ENCODE results near the gene RB1. TPM values are rescaled to one million over a fixed set of nuclear protein-coding genes. Genes with fewer than 3 reads are reported as not detected.

Gene RB1
- total RNA-seq, 1 experiment from 2014 or later = 36.7 TPM

DNA sequence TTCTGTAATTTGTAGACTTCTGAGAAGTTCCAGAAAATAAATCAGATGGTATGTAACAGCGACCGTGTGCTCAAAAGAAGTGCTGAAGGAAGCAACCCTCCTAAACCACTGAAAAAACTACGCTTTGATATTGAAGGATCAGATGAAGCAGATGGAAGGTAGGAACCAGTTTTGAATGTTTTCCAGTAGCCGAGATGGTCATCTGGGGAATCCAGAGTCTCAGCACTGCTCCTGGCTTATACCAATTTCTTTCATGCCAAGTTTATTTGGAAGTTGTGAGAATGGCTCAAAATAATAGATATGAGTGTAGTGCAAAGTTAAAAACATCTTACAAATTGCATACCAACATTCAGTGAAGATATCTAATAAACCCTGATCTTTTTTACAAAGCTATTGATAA lies 173.1 kb downstream of the RB1 start:
- no peak overlapping the region for H3K9ac ChIP-seq (ENCODE audit: low read length)
- no peaks in the 10 kb centered on the region for H3K4me1 ChIP-seq (ENCODE audit: control insufficient read depth in 1 of 2, insufficient read depth in 2 of 2, low read length in 2 of 2)
- ChIA-PET CTCF (no interaction called here), POLR2A (no interaction called here), RAD21 (ENCODE audit: low non-redundant PET in 1 of 2, low total read pairs in 2 of 2, uncharacterized antibody in 2 of 2, unreplicated experiment in 2 of 2) (no interaction called here)
- H3K4me2 ChIP-seq (ENCODE audit: low read length) = no peak overlapping the region
- intact Hi-C loops (cut with micrococcal nuclease) = no loop called here
- ATAC-seq = no peak
- H3K27ac ChIP-seq (ENCODE audit: low read depth, low read length) = no peak overlapping the region
- H3K36me3 ChIP-seq (ENCODE audit: control insufficient read depth in 1 of 2, insufficient read depth in 2 of 2, low read length in 2 of 2) = no peaks in the 10 kb centered on the region; a peak in 1 of 4 replicates
- H3K79me2 ChIP-seq (ENCODE audit: insufficient read depth, low read length) = no peaks in the 10 kb centered on the region
- no TSS peak for BruUV-seq (replicated peaks)
- no peaks in the 10 kb centered on the region for H4K20me1 ChIP-seq (ENCODE audit: insufficient read depth)
- H3K9me2 ChIP-seq (ENCODE audit: insufficient read depth) = no peaks in the 10 kb centered on the region
- no peak overlapping the region for H3K4me3 ChIP-seq (replicated peaks in 1 of 2; ENCODE audit: low read depth in 1 of 2, low read length in 2 of 2)
- no peaks in the 10 kb centered on the region for H3K9me3 ChIP-seq (ENCODE audit: control insufficient read depth in 1 of 2, insufficient read depth in 1 of 2, low read depth in 1 of 2, low read length in 2 of 2)
- H3K27me3 ChIP-seq (ENCODE audit: insufficient read depth, low read length) = no peaks in the 10 kb centered on the region
- H2AFZ ChIP-seq (ENCODE audit: low read depth, low read length, poor library complexity, severe bottlenecking) = no peak overlapping the region
- no peak for DNase-seq (ENCODE audit: low read depth, low spot score)
- TF ChIP-seq, protein P1, sequence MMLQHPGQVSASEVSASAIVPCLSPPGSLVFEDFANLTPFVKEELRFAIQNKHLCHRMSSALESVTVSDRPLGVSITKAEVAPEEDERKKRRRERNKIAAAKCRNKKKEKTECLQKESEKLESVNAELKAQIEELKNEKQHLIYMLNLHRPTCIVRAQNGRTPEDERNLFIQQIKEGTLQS (IDR thresholded peaks at IDR 0.05) = no peak
- no peak for TF ChIP-seq FOSL1 (IDR thresholded peaks at IDR 0.05; ENCODE audit: low read depth)
- no peak for TF ChIP-seq SIN3A (IDR thresholded peaks at IDR 0.05; ENCODE audit: low read depth)
- TF ChIP-seq SRF (IDR thresholded peaks at IDR 0.05; ENCODE audit: low read depth) = no peak
- no peak for TF ChIP-seq TCF7L2 (IDR thresholded peaks at IDR 0.05; ENCODE audit: borderline replicate concordance, extremely low read depth, insufficient read depth, insufficient read length)
- TF ChIP-seq EGR1 (IDR thresholded peaks at IDR 0.05; ENCODE audit: low read depth) = no peak
- TF ChIP-seq ZFX (IDR thresholded peaks at IDR 0.05) = no peak
- TF ChIP-seq, protein P2, sequence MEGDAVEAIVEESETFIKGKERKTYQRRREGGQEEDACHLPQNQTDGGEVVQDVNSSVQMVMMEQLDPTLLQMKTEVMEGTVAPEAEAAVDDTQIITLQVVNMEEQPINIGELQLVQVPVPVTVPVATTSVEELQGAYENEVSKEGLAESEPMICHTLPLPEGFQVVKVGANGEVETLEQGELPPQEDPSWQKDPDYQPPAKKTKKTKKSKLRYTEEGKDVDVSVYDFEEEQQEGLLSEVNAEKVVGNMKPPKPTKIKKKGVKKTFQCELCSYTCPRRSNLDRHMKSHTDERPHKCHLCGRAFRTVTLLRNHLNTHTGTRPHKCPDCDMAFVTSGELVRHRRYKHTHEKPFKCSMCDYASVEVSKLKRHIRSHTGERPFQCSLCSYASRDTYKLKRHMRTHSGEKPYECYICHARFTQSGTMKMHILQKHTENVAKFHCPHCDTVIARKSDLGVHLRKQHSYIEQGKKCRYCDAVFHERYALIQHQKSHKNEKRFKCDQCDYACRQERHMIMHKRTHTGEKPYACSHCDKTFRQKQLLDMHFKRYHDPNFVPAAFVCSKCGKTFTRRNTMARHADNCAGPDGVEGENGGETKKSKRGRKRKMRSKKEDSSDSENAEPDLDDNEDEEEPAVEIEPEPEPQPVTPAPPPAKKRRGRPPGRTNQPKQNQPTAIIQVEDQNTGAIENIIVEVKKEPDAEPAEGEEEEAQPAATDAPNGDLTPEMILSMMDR (IDR thresholded peaks at IDR 0.05 in 2 of 3, conservative IDR thresholded peaks at IDR 0.05 in 1 of 3; ENCODE audit: borderline replicate concordance in 1 of 3, insufficient read depth in 1 of 3, low read depth in 2 of 3, low read length in 2 of 3) = no peak
- no peak for TF ChIP-seq POLR2AphosphoS5 (IDR thresholded peaks at IDR 0.05; ENCODE audit: low read depth, low read length)
- TF ChIP-seq ELF1 (IDR thresholded peaks at IDR 0.05; ENCODE audit: borderline replicate concordance, low read depth) = no peak
- no peak for TF ChIP-seq MAX (IDR thresholded peaks at IDR 0.05)
- TF ChIP-seq RAD21 (IDR thresholded peaks at IDR 0.05; ENCODE audit: low read depth) = no peak
- TF ChIP-seq EZH2phosphoT487 (IDR thresholded peaks at IDR 0.05; ENCODE audit: borderline replicate concordance) = no peak
- TF ChIP-seq REST (IDR thresholded peaks at IDR 0.05; ENCODE audit: low read depth) = no peak
- no peak for TF ChIP-seq CEBPB (IDR thresholded peaks at IDR 0.05; ENCODE audit: low read depth)
